ENCODE results near the gene MRPL58. TPM values are rescaled to one million over a fixed set of nuclear protein-coding genes. Genes with fewer than 3 reads are reported as not detected.
A peak's percentile ranks its signal among the peaks of the same experiment; 100 is the strongest.

Gene MRPL58
- total RNA-seq, 1 donor from 2014 or later: 22.2 TPM

GRCh38 chr17:74987418-74987908, 25.0 kb upstream of the MRPL58 start, which contains the start of gene CDR2L:
Gene CDR2L, plus strand, starts transcription at chr17:74987632. Its CDS starts 412 bp downstream, at chr17:74988044.
- peak; percentile 98 for DNase-seq
- Mint-ChIP-seq H3K4me1 (ENCODE audit: low read depth, unreplicated experiment) (peaks cover 12% of the 10 kb centered on the region), H3K36me3 (ENCODE audit: unreplicated experiment) (no peaks in the 10 kb centered on the region), H3K9me3 (ENCODE audit: unreplicated experiment) (peaks cover 12% of the 10 kb centered on the region), H3K27me3 (ENCODE audit: unreplicated experiment) (peaks cover 15% of the 10 kb centered on the region), H3K27ac (ENCODE audit: unreplicated experiment) (peak within 1 kb of the TSS; percentile 97), H3K4me3 (ENCODE audit: unreplicated experiment) (peak within 1 kb of the TSS; percentile 93)
- TF ChIP-seq, protein P1, sequence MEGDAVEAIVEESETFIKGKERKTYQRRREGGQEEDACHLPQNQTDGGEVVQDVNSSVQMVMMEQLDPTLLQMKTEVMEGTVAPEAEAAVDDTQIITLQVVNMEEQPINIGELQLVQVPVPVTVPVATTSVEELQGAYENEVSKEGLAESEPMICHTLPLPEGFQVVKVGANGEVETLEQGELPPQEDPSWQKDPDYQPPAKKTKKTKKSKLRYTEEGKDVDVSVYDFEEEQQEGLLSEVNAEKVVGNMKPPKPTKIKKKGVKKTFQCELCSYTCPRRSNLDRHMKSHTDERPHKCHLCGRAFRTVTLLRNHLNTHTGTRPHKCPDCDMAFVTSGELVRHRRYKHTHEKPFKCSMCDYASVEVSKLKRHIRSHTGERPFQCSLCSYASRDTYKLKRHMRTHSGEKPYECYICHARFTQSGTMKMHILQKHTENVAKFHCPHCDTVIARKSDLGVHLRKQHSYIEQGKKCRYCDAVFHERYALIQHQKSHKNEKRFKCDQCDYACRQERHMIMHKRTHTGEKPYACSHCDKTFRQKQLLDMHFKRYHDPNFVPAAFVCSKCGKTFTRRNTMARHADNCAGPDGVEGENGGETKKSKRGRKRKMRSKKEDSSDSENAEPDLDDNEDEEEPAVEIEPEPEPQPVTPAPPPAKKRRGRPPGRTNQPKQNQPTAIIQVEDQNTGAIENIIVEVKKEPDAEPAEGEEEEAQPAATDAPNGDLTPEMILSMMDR (IDR thresholded peaks at IDR 0.05; ENCODE audit: partially characterized antibody, unreplicated experiment): no peak

- H3K27ac Mint-ChIP-seq (ENCODE audit: unreplicated experiment): peak overlapping the region; percentile 97
- H3K4me1 Mint-ChIP-seq (ENCODE audit: low read depth, unreplicated experiment): peaks cover 14% of the 10 kb centered on the region
- peaks cover 16% of the 10 kb centered on the region for H3K9me3 Mint-ChIP-seq (ENCODE audit: unreplicated experiment)
- peaks cover 18% of the 10 kb centered on the region for H3K27me3 Mint-ChIP-seq (ENCODE audit: unreplicated experiment)
- H3K36me3 Mint-ChIP-seq (ENCODE audit: unreplicated experiment): no peaks in the 10 kb centered on the region
- DNase-seq: peak; percentile 78
- H3K4me3 Mint-ChIP-seq (ENCODE audit: unreplicated experiment): peak overlapping the region; percentile 93
- TF ChIP-seq, protein P1 (IDR thresholded peaks at IDR 0.05; ENCODE audit: partially characterized antibody, unreplicated experiment): no peak
These were observed 24.4 kb upstream of the MRPL58 start for GRCh38 chr17:74987909-74988711.

DNA sequence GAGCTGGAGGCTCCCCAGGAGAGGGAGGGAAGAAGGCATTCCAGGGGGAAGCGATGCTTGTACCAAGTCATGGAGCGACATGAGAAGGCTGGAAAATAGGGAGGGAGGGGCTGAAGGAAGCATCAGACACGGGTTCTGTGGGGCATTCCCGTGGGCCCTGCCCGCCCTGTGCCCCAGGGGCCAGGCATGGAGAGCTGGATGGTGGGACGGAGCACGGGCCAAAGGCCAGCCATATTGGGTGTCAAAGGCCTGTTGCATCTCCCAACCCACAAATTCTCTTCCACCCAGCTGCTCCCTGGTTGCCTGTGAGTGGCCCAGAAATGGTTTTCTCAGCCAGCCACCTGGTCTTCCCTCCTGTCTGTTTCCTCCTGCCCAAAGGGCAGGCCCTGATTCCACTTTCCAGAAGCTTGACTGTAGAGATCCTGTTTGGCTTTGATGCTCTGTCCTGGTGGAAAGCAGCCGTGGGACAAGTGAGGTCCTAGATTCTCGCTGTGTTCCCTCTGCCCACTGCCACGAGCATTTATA, 21.8 kb upstream of the MRPL58 start:
- peaks cover 14% of the 10 kb centered on the region for H3K4me1 Mint-ChIP-seq (ENCODE audit: low read depth, unreplicated experiment)
- peak overlapping the region; percentile 68 for H3K4me3 Mint-ChIP-seq (ENCODE audit: unreplicated experiment)
- no peak for DNase-seq
- peaks cover 20% of the 10 kb centered on the region for H3K27me3 Mint-ChIP-seq (ENCODE audit: unreplicated experiment)
- peaks cover 18% of the 10 kb centered on the region for H3K9me3 Mint-ChIP-seq (ENCODE audit: unreplicated experiment)
- TF ChIP-seq, protein P1 (IDR thresholded peaks at IDR 0.05; ENCODE audit: partially characterized antibody, unreplicated experiment): no peak
- H3K36me3 Mint-ChIP-seq (ENCODE audit: unreplicated experiment): no peaks in the 10 kb centered on the region
- peak overlapping the region; percentile 12 for H3K27ac Mint-ChIP-seq (ENCODE audit: unreplicated experiment)

GRCh38 chr17:74992223-74992622, 20.2 kb upstream of the MRPL58 start:
- Mint-ChIP-seq H3K27ac (ENCODE audit: unreplicated experiment) (peak overlapping the region; percentile 15), H3K4me3 (ENCODE audit: unreplicated experiment) (no peak overlapping the region), H3K4me1 (ENCODE audit: low read depth, unreplicated experiment) (peaks cover 14% of the 10 kb centered on the region), H3K27me3 (ENCODE audit: unreplicated experiment) (peaks cover 16% of the 10 kb centered on the region), H3K36me3 (ENCODE audit: unreplicated experiment) (no peaks in the 10 kb centered on the region), H3K9me3 (ENCODE audit: unreplicated experiment) (peaks cover 14% of the 10 kb centered on the region)
- no peak for DNase-seq
- TF ChIP-seq, protein P1 (IDR thresholded peaks at IDR 0.05; ENCODE audit: partially characterized antibody, unreplicated experiment): no peak

DNA sequence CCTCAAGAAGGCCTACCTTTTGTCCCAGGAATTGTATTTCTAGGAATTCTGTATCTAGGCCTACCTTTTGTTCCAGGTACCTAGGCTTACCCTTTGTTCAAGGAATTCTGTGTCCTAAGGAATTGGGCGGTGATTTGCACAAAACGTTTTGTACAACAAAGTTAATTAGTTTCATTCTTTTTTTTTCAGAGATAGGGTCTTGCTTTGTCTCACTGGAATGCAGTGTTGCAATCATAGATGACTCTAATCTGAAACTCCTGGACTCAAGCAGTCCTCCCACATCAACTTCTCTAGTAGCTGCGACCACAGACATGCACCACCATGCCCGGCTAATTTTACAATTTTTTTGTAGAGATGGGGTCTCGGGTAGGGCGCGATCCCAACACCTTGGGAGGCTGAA, 18.0 kb upstream of the MRPL58 start:
- Mint-ChIP-seq H3K36me3 (ENCODE audit: unreplicated experiment) (no peaks in the 10 kb centered on the region), H3K9me3 (ENCODE audit: unreplicated experiment) (peaks cover 10% of the 10 kb centered on the region), H3K4me3 (ENCODE audit: unreplicated experiment) (no peak overlapping the region), H3K27ac (ENCODE audit: unreplicated experiment) (no peak overlapping the region), H3K4me1 (ENCODE audit: low read depth, unreplicated experiment) (peaks cover 11% of the 10 kb centered on the region), H3K27me3 (ENCODE audit: unreplicated experiment) (peaks cover 11% of the 10 kb centered on the region)
- no peak for DNase-seq
- TF ChIP-seq, protein P1 (IDR thresholded peaks at IDR 0.05; ENCODE audit: partially characterized antibody, unreplicated experiment): no peak
